KMS-11 (cell line): Measurements from ENCODE around the gene PTPN6.

Experiments
- H2AFZ ChIP-seq: fragments of 200-600 bp; sonication (generic); 2 replicates; pipeline ENCODE4 v1.6.1; 2016; ENCODE audit warnings: antibody characterized with exemption, mixed run types, low read depth
- H3K27ac ChIP-seq: fragments of 200-600 bp; sonication (generic); 2 replicates; pipeline ENCODE4 v1.6.1; 2016; ENCODE audit warnings: mild to moderate bottlenecking, mixed run types
- H3K27me3 ChIP-seq: fragments of 200-600 bp; sonication (generic); 2 replicates; pipeline ENCODE4 v1.6.1; 2017; ENCODE audit warnings: mild to moderate bottlenecking, low read depth, mixed run types, moderate library complexity; ENCODE audit not compliant: insufficient read depth
- H3K36me3 ChIP-seq: fragments of 200-600 bp; sonication (generic); 2 replicates; pipeline ENCODE4 v1.6.1; 2017; ENCODE audit warnings: mild to moderate bottlenecking, mixed run types; ENCODE audit not compliant: insufficient read depth
- H3K4me1 ChIP-seq: fragments of 200-600 bp; sonication (generic); 2 replicates; pipeline ENCODE4 v1.6.1; 2016; ENCODE audit warnings: mild to moderate bottlenecking, low read depth, mixed run types; ENCODE audit not compliant: poor library complexity, severe bottlenecking
- H3K4me2 ChIP-seq: fragments of 200-600 bp; sonication (generic); 2 replicates; pipeline ENCODE4 v1.7.0; 2016; ENCODE audit warnings: mild to moderate bottlenecking, mixed run types
- H3K4me3 ChIP-seq: fragments of 200-600 bp; sonication (generic); IDR thresholded peaks from 2 replicates; pipeline ENCODE4 v1.6.1; 2017; ENCODE audit warnings: low read depth, low read length, mixed read lengths; ENCODE audit not compliant: insufficient read depth
- H3K79me2 ChIP-seq: fragments of 200-600 bp; sonication (generic); 2 replicates; pipeline ENCODE4 v1.6.1; 2016; ENCODE audit warnings: low read depth, mixed run types; ENCODE audit not compliant: insufficient read depth
- H3K9ac ChIP-seq: fragments of 200-600 bp; sonication (generic); 2 replicates; pipeline ENCODE4 v1.6.1; 2016; ENCODE audit warnings: mild to moderate bottlenecking, mixed run types
- H4K20me1 ChIP-seq: fragments of 200-600 bp; sonication (generic); 2 replicates; pipeline ENCODE4 v1.6.1; 2016; ENCODE audit warnings: mild to moderate bottlenecking, mixed run types; ENCODE audit not compliant: insufficient read depth
- TF ChIP-seq, protein P1 (sequence below): fragments of 200-600 bp; sonication (generic); conservative IDR thresholded peaks from 2 replicates; pipeline ENCODE4 v1.6.1; 2017; ENCODE audit warnings: low read depth, mild to moderate bottlenecking, antibody characterized with exemption, low read length, moderate library complexity, mixed read lengths

Gene PTPN6

DNA sequence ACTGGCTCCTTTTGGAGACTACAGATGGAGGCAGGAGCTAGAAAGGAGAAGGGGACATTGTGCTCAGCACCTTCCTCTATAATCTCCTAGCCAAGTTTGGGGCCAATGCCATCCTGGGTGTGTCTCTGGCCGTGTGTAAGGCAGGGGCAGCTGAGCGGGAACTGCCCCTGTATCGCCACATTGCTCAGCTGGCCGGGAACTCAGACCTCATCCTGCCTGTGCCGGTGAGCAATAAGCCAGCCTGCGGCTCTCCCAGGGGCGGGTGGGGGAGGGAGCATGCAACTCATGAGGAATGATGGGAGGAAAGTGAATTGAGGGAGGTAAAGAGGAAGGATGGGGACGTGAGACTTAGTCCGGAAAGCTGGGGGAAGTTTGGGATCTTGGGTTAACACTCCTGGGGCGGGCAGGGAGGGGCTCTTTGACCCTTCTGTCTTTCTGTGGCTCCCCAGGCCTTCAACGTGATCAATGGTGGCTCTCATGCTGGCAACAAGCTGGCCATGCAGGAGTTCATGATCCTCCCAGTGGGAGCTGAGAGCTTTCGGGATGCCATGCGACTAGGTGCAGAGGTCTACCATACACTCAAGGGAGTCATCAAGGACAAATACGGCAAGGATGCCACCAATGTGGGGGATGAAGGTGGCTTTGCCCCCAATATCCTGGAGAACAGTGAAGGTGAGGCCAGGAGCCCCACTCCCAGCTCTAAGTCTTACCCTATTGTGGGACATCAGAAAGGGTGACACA lies 33.5 kb upstream of the PTPN6 start:
- Histone ChIP-seq H3K36me3 (no peaks in the 10 kb centered on the region), H3K27ac (no peak overlapping the region), H3K9ac (no peak overlapping the region), H3K27me3 (peaks cover 3% of the 10 kb centered on the region; the same call in 1 of the 2 replicates), H3K79me2 (no peaks in the 10 kb centered on the region), H2AFZ (no peak overlapping the region), H4K20me1 (no peaks in the 10 kb centered on the region), H3K4me1 (peaks cover 23% of the 10 kb centered on the region), H3K4me3 (no peak overlapping the region), H3K4me2 (no peak overlapping the region)
- TF ChIP-seq, protein P1, sequence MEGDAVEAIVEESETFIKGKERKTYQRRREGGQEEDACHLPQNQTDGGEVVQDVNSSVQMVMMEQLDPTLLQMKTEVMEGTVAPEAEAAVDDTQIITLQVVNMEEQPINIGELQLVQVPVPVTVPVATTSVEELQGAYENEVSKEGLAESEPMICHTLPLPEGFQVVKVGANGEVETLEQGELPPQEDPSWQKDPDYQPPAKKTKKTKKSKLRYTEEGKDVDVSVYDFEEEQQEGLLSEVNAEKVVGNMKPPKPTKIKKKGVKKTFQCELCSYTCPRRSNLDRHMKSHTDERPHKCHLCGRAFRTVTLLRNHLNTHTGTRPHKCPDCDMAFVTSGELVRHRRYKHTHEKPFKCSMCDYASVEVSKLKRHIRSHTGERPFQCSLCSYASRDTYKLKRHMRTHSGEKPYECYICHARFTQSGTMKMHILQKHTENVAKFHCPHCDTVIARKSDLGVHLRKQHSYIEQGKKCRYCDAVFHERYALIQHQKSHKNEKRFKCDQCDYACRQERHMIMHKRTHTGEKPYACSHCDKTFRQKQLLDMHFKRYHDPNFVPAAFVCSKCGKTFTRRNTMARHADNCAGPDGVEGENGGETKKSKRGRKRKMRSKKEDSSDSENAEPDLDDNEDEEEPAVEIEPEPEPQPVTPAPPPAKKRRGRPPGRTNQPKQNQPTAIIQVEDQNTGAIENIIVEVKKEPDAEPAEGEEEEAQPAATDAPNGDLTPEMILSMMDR = no peak

DNA sequence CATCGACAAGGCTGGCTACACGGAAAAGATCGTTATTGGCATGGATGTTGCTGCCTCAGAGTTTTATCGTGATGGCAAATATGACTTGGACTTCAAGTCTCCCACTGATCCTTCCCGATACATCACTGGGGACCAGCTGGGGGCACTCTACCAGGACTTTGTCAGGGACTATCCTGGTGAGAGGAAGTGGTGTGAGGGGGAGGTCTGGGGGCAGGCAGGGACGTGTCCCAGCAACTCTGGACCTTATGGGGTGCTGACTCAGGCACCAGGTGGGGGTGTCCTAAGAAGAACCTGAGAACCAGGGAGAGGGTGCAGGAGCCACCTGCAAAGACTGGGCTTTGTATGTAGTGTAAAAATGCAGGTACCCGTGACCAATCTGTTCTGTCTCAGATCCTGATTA lies 31.6 kb upstream of the PTPN6 start:
- Histone ChIP-seq H3K27me3 (peaks cover 3% of the 10 kb centered on the region; the same call in 1 of the 2 replicates), H3K27ac (no peak overlapping the region), H2AFZ (no peak overlapping the region), H4K20me1 (no peaks in the 10 kb centered on the region), H3K79me2 (no peaks in the 10 kb centered on the region), H3K9ac (no peak overlapping the region), H3K4me3 (no peak overlapping the region), H3K4me2 (no peak overlapping the region), H3K4me1 (peaks cover 22% of the 10 kb centered on the region), H3K36me3 (no peaks in the 10 kb centered on the region)
- TF ChIP-seq, protein P1 = no peak

- H3K4me1 ChIP-seq = peaks cover 36% of the 10 kb centered on the region
- H3K27me3 ChIP-seq = no peaks in the 10 kb centered on the region
- H2AFZ ChIP-seq = no peak overlapping the region
- H3K36me3 ChIP-seq = no peaks in the 10 kb centered on the region
- H3K4me3 ChIP-seq = no peak overlapping the region
- H3K4me2 ChIP-seq = no peak overlapping the region
- TF ChIP-seq, protein P1 = no peak
- H3K79me2 ChIP-seq = no peaks in the 10 kb centered on the region
- H3K9ac ChIP-seq = no peak overlapping the region
- no peaks in the 10 kb centered on the region for H4K20me1 ChIP-seq
- H3K27ac ChIP-seq = no peak overlapping the region
Measured at GRCh38 chr12:6921539-6921938, 29.6 kb upstream of the PTPN6 start.

DNA sequence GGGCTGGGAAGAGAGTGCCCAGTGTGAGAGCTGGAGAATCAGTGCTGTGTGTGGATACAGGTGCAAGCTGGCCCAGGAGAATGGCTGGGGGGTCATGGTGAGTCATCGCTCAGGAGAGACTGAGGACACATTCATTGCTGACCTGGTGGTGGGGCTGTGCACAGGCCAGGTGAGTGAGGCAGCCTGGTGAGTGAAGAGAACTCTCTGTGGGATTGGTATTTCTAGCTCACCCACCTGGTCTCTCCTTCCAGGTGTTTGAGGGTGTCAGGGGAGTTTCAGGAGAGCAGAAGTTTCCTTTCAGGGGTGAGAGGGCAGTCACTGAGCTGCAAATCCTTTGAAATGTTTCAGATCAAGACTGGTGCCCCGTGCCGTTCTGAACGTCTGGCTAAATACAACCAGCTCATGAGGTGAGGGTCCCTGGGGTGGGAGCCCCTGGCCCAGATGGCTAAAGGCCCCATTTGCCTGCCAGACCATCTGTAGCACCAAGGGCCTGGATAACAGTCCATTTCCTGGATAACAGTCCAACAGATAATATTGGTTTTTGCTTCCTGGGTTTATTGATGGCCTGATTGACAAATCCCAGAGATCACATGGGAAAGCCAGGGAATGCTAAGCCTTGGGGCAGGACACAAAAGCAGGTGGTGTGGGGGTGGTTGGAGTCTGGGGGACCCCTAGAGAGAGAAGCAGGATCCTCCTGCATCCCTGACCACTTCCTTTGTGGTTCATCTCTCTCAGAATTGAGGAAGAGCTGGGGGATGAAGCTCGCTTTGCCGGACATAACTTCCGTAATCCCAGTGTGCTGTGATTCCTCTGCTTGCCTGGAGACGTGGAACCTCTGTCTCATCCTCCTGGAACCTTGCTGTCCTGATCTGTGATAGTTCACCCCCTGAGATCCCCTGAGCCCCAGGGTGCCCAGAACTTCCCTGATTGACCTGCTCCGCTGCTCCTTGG lies 28.9 kb upstream of the PTPN6 start:
- H4K20me1 ChIP-seq = no peaks in the 10 kb centered on the region
- H3K4me3 ChIP-seq = no peak overlapping the region
- H3K79me2 ChIP-seq = no peaks in the 10 kb centered on the region
- H3K4me2 ChIP-seq = no peak overlapping the region; the same call in 1 of the 2 replicates
- H2AFZ ChIP-seq = no peak overlapping the region
- H3K36me3 ChIP-seq = no peaks in the 10 kb centered on the region
- no peak overlapping the region for H3K9ac ChIP-seq
- no peaks in the 10 kb centered on the region for H3K27me3 ChIP-seq
- H3K27ac ChIP-seq = no peak overlapping the region
- H3K4me1 ChIP-seq = peaks cover 36% of the 10 kb centered on the region
- TF ChIP-seq, protein P1 = no peak
